Stimulated activated CD8-positive, alpha-beta memory T cell treated with anti-CD3 and anti-CD28 coated beads, Interleukin-4, amount 100 ng/mL, for 1 hour (primary cell): Measurements from ENCODE around the gene USP33.
"Not testable (repeated sequence)": the region's sequence is repeated elsewhere in the genome, so short reads cannot be mapped to it uniquely, and the experiment has no call there.

Experiments
- DNase-seq, 2 donors: peaks; one replicate each; pipeline ENCODE4 v3.0.0-alpha.2; 2020; ENCODE audit warnings: low read depth in 2 of 2, low spot score in 1 of 2

The USP33 gene

GRCh38 chr1:77673030-77673429 lies 86.6 kb downstream of the USP33 start:
- DNase-seq: no peak

DNA sequence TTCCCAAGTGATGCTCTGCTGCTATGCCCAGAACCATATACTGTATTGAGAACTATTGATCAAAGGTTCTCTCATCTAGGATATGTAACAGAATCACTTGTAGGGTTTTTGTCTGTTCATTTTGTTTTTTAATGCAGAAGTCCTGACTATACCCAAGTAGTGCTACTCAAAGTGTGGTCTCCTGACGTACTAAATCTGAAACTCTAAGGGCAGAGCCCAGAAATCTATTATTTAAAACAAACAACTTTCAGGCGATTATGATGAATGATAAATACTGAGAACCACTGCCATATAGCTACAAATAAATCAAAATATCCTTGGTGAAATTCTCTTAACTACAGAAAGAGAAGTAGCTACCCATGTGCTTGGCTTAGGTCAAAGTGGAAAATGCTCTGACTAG lies 87.3 kb downstream of the USP33 start:
- no peak for DNase-seq

GRCh38 chr1:77671836-77672235 lies 87.8 kb downstream of the USP33 start:
- DNase-seq: no peak

DNA sequence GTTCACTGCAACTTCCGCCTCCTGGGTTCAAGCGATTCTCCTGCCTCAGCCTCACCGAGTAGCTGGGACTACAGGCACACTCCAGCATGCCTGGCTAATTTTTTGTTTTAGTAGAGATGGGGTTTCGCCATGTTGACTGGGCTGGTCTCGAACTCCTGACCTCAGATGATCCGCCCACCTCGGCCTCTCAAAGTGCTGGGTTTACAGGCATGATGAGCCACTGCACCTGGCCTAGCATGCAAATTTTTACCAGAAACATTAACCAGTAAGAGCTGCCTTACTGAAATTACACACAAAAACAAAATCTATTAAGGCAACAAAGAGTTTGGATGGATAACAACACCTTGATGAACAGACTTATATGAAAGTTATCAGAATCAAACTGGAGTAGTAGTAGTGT lies 89.3 kb downstream of the USP33 start:
- DNase-seq: no peak

DNA sequence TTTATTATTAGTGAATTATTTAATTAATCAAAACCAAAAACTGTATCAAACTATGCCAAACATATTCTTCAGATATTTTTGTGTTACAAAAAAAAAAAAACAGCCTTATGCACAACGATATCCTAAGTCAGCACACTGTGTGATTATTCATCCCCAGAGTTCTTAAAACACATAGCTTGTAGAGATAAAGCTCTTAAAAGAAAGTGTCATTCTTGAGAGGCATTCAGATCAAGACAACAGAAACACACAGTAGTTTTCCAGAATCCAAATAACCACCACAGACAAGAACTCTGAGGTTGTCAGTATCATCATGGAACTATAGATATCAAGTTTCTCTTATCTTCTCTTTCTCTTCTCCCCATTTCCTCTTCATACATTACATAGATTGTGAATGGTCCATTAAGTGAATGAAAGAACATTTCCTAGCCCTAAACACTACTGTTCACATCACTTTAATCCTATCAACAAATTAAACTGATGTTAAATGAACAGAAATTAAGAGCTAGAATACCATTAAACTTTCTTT lies 90.7 kb downstream of the USP33 start:
- no peak for DNase-seq

DNA sequence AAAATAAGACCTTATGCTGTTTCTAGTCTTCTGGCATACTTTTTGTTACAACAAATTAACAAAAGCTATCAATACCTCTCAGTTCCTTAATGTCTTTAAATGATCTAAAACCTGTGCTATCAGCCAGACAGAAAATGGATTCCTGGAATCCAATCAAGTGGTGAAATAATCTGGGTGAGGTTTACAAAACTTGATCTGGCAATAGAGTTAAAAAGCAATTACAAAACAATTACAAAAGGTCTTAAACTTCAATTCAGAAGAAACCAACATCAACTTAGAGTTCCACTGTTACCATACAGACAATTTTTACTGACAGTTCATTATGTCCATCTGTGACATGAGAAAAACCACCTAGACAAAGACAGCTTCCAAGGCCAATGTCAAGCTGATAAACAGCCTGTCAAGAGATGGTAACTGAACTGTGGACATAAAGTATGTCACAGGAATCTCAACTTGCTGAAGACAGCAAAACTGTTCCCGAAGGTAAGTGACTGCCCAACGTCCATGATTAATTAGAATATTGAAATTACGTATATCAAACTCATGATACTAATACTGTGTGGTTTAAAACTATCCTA lies 94.6 kb downstream of the USP33 start:
- no peak for DNase-seq

DNA sequence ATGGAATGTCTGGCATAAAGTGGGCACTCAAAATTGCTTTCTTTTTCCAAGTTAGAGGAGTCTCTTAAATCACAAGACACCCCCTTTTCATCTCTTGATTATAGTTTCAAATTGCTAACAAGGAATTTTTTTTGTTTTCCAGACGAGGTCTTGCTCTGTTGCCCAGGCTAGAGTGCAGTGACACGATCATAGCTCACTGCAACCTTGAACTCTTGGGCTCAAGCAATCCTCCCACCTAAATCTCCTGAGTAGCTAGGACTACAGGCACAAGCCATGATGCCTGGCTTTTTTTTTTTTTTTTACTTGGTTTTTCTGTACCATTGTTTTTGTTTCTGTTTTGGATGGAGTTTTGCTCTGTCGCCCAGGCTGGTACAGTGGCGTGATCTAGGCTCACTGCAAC lies 98.0 kb downstream of the USP33 start:
- DNase-seq: no peak

DNA sequence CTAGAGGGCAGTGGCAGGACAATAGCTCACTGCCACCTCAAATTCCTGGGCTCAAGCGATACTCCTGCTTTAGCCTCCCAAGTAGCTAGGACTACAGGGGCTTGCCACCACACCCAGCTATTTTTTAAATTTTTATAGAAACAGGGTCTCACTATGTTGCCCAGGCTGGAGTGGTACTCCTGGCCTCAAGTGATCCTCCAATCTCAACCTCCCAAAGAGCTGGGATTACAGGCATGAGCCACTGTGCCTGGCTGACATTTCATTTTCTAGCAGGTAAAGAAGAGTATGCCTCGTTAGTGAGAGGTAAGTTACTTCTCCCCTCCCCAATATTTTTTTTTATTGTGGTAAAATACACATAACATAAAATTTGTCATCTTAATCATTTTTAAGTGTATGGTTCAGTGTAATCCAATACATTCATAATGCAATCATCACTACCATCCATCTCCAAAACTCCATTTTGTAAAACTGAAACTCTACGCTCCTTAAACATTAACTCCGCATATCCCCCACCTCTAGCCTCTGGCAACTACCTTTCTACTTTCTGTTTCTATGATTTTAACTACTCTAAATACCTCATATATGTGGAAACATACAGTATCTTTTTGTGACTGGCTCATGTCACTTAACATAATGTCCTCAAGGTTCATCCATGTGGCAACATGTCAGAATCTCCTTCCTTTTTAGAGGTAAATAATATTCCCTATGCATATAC lies 99.6 kb downstream of the USP33 start:
- DNase-seq: no peak

DNA sequence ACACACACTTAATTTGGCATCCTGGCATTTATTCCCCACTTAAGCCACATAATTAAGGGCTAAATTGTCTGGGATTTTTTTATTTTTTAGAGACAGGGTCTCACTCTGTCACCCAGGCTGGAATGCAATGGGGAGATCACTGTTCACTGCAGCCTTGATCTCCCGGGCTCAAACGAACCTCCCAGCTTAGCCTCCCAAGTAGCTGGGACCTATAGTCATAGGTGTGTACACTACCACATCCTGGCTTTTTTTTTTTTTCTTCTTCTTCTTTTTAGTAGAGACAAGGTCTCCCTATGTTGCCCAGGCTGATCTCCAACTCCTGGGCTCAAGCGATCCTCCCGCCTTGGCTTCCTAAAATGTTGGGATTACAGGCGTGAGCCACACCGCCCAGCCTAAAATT lies 101.4 kb downstream of the USP33 start:
- no peak for DNase-seq

GRCh38 chr1:77655431-77655974 lies 104.1 kb downstream of the USP33 start:
- DNase-seq: no peak

- DNase-seq: no peak
Observed at GRCh38 chr1:77652970-77653516, 106.6 kb downstream of the USP33 start.

DNA sequence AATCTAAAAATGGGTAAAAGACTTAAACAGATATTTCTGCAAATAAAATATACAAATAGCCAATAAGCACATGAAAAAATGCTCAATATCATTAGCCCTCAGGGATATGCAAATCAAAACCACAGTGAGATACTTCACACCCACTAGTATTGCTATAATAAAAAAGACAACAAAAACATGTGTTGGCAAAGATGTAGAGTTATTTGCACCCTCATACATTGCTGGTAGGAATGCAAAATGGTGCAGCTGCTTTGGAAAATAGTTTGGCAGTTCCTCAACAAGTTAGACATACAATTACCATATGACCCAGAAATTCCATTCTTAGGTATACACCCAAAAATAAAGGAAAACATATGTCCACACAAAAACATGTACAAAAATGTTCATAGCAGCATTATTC lies 107.4 kb downstream of the USP33 start:
- DNase-seq: no peak

DNA sequence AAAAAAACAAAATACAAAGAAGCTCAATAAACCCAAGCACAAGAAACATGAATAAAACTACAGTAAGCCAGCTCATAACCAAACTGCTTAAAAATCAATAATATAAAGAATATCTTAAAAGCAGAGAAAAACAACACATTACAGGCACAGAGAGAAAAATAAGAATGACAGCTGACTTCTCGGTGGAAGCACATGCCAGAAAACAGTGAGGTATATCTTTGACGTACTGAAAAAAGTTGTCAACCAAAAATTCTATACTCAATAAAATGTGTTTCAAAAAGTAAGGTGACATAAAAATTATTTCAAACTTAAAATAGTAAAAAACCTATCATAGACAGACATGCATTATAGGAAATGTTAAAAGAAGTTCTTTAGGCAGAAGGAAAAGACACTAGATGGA lies 110.5 kb downstream of the USP33 start:
- DNase-seq: no peak

- DNase-seq: not testable (repeated sequence)
Observed at GRCh38 chr1:77646224-77646623, 113.4 kb downstream of the USP33 start.
